Measurements from ENCODE around the gene POLR1C.

- no peak for TF ChIP-seq REST (IDR thresholded peaks at IDR 0.05)
- no peak for TF ChIP-seq CTCF (IDR thresholded peaks at IDR 0.05; ENCODE audit: low read depth, low read length, missing input control)
- TF ChIP-seq JUND (IDR thresholded peaks at IDR 0.05) = no peak
- TF ChIP-seq RXRA (IDR thresholded peaks at IDR 0.05) = no peak
- no peak for TF ChIP-seq TAF1 (conservative IDR thresholded peaks at IDR 0.05)
- TF ChIP-seq SP1 (IDR thresholded peaks at IDR 0.05) = no peak
- TF ChIP-seq ZBTB33 (IDR thresholded peaks at IDR 0.05) = no peak
- TF ChIP-seq YY1 (IDR thresholded peaks at IDR 0.05) = no peak
These were observed 557 bp upstream of the POLR1C start for GRCh38 chr6:43516367-43516696.

All from liver (tissue), 3 donors.